ENCODE measurements around the gene TUG1. TPM values are rescaled to one million over a fixed set of nuclear protein-coding genes. Genes with fewer than 3 reads are reported as not detected.

TUG1 gene
- polyA plus RNA-seq, 1 experiment, result 152 TPM

DNA sequence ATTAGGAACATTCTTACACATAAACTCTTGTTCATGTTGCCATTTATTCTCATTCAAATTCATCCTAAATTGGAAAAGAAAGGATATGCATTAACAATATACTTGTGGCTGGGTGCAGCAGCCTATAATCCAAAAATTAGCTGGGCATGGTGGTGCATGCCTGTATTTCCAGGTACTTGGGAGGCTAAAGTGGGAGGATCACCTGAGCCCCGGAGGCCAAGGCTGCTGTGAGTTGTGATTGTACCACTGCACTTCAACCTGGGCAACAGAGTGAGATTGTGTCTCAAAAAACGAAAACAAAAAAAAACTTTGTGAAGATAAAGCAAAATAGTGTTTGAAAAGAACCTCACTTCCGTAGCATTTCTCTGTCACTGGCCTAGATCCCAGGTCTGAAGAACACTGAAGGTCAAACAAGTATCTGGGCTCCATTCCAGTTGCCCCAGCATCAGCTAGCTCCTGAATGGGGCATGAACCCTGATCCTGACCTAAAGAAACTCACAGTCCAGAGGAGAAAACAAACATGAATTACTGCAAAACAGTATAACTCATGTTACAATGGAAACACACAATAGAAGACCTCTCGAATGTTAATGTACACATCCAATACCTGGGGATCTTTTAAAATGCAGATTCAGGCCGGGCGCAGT, 32.2 kb downstream of the TUG1 start:
- CTCF ChIA-PET, result no interaction called here
- POLR2A ChIA-PET, result no interaction called here
- no peak for DNase-seq (ENCODE audit: low read depth, low spot score)
- Histone ChIP-seq H3K27ac (ENCODE audit: low read depth, low read length) (no peak overlapping the region), H3K9me3 (ENCODE audit: control insufficient read depth, insufficient read depth, low read length) (no peaks in the 10 kb centered on the region; the same call in 1 of the 2 replicates), H3K27me3 (ENCODE audit: control insufficient read depth, insufficient read depth, low read length) (no peaks in the 10 kb centered on the region), H3K4me3 (ENCODE audit: low read depth, low read length) (no peak overlapping the region)
- TF ChIP-seq, protein P1, sequence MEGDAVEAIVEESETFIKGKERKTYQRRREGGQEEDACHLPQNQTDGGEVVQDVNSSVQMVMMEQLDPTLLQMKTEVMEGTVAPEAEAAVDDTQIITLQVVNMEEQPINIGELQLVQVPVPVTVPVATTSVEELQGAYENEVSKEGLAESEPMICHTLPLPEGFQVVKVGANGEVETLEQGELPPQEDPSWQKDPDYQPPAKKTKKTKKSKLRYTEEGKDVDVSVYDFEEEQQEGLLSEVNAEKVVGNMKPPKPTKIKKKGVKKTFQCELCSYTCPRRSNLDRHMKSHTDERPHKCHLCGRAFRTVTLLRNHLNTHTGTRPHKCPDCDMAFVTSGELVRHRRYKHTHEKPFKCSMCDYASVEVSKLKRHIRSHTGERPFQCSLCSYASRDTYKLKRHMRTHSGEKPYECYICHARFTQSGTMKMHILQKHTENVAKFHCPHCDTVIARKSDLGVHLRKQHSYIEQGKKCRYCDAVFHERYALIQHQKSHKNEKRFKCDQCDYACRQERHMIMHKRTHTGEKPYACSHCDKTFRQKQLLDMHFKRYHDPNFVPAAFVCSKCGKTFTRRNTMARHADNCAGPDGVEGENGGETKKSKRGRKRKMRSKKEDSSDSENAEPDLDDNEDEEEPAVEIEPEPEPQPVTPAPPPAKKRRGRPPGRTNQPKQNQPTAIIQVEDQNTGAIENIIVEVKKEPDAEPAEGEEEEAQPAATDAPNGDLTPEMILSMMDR (IDR thresholded peaks at IDR 0.05; ENCODE audit: low read depth, low read length), result no peak

DNA sequence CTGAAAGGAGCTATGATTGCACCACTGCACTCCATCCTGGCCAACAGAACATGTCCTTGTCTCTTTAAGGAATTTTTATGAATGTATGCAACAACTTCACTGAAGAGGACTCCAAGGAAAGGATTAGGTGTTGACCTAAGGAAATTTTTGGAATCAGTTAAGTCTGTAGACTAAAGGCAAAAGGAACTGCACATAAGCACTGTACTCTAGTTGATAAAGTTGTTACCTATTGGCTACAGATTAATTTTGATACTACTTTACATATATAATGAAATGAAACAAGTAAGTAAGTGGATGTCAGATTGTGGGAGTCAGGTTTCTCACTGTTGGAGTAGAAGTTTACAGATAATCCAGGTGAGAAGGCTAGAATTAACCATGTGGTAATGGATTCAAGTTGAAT, 36.5 kb downstream of the TUG1 start:
- TF ChIP-seq, protein P1 (IDR thresholded peaks at IDR 0.05; ENCODE audit: low read depth, low read length), result no peak
- H3K4me3 ChIP-seq (ENCODE audit: low read depth, low read length), result no peak overlapping the region
- no peaks in the 10 kb centered on the region; the same call in 1 of the 2 replicates for H3K9me3 ChIP-seq (ENCODE audit: control insufficient read depth, insufficient read depth, low read length)
- DNase-seq (ENCODE audit: low read depth, low spot score), result no peak
- ChIA-PET CTCF (no interaction called here), POLR2A (no interaction called here)
- H3K27ac ChIP-seq (ENCODE audit: low read depth, low read length), result no peak overlapping the region
- no peaks in the 10 kb centered on the region for H3K27me3 ChIP-seq (ENCODE audit: control insufficient read depth, insufficient read depth, low read length)

DNA sequence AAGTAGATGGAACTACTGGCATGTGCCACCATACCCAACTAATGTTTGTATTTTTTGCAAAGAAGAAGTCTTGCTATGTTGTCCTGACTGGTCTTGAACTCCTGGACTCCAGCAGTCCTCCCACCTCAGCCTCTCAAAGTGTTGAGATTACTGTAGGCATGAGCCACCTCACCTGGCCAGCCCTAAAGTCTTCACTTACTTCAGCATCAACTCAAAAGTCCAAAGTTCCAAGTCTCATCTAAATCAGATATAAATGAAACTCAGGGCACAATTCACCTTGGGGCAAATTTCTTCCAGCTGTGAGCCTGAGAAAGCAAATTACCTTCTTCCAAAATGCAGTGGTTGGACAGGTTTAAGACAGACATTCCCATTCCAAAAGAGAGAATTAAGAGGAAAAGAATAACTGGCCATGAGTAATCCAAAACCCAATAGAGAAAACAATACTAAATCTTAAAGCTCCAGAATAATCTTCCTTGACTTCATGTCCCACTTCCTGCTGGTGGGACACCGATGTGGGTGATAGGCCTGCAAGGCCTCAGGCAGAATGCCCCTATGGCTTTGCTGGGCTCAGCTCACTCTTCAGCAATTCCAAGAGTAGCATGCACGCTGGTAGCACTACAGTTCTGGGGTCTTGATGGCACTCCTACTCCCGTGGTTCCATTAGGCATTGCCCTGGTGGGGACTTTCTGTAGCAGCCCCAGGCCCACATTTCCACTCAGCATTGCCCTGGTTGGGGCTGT, 50.3 kb downstream of the TUG1 start:
- DNase-seq (ENCODE audit: low read depth, low spot score), result no peak
- H3K27me3 ChIP-seq (ENCODE audit: control insufficient read depth, insufficient read depth, low read length), result peaks cover 8% of the 10 kb centered on the region
- H3K4me3 ChIP-seq (ENCODE audit: low read depth, low read length), result no peak overlapping the region
- CTCF ChIA-PET, result interaction anchor here (1.3 kb wide), 1 partner anchor 88 kb away, joined by 3 read pairs; the partner anchor contains the start of gene SELENOM
- no peaks in the 10 kb centered on the region; the same call in 1 of the 2 replicates for H3K9me3 ChIP-seq (ENCODE audit: control insufficient read depth, insufficient read depth, low read length)
- no peak overlapping the region for H3K27ac ChIP-seq (ENCODE audit: low read depth, low read length)
- POLR2A ChIA-PET, result no interaction called here
- TF ChIP-seq, protein P1 (IDR thresholded peaks at IDR 0.05; ENCODE audit: low read depth, low read length), result no peak

DNA sequence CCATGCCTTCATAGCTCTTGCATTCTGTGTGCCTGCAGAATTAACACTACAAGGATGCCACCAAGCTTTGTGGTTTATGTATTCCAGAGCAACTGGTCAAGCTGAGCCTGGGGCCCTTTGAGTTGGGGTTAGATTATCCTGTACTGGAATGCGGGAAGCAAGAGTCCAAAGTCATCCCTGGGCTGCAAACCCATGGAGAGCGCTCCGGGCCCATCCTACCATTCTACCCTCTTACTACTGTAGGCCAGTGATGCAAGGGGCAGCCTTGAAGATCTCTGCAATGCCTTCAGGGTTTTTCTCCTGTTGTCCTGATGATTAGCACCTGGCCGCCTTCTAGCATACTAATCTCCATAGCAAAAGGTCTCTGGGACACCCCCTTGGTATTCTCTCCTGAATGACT, 51.3 kb downstream of the TUG1 start:
- ChIA-PET POLR2A (no interaction called here), CTCF (no interaction called here)
- Histone ChIP-seq H3K27ac (ENCODE audit: low read depth, low read length) (no peak overlapping the region), H3K9me3 (ENCODE audit: control insufficient read depth, insufficient read depth, low read length) (no peaks in the 10 kb centered on the region; the same call in 1 of the 2 replicates), H3K4me3 (ENCODE audit: low read depth, low read length) (no peak overlapping the region), H3K27me3 (ENCODE audit: control insufficient read depth, insufficient read depth, low read length) (peaks cover 3% of the 10 kb centered on the region)
- TF ChIP-seq, protein P1 (IDR thresholded peaks at IDR 0.05; ENCODE audit: low read depth, low read length), result no peak
- DNase-seq (ENCODE audit: low read depth, low spot score), result no peak

DNA sequence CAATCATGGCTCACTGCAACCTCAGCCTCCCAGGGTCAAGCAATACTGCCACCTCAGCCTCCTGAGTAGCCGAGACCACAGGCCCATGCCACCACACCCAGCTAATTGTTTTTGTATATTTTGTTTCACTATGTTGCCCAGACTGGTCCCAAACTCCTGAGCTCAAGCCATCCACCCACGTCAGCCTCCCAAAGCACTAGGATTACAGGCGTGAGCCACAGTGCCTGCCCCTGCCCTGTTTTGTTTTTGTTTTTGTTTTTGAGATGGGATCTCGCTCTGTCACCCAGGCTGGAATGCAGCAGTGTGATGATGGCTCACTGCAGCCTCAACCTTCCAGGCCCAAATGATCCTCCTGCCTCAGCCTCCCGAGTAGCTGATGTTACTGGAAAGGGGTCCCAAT, 53.5 kb downstream of the TUG1 start:
- TF ChIP-seq, protein P1 (IDR thresholded peaks at IDR 0.05; ENCODE audit: low read depth, low read length), result no peak
- CTCF ChIA-PET, result no interaction called here
- Histone ChIP-seq H3K27ac (ENCODE audit: low read depth, low read length) (no peak overlapping the region), H3K27me3 (ENCODE audit: control insufficient read depth, insufficient read depth, low read length) (no peaks in the 10 kb centered on the region), H3K4me3 (ENCODE audit: low read depth, low read length) (no peak overlapping the region), H3K9me3 (ENCODE audit: control insufficient read depth, insufficient read depth, low read length) (no peaks in the 10 kb centered on the region)
- no peak for DNase-seq (ENCODE audit: low read depth, low spot score)
- POLR2A ChIA-PET, result no interaction called here

All from AG04450 (cell line).